MM.1S (cell line): Measurements from ENCODE around the gene GPC1.

Experiments
- EZH2 ChIP-seq: fragments of 300-600 bp; sonication (generic); optimal IDR thresholded peaks from 2 replicates; pipeline ENCODE3; 2017; ENCODE audit warnings: low read depth, mild to moderate bottlenecking, antibody characterized with exemption, low read length, mixed read lengths
- TF ChIP-seq, protein P1 (sequence below): fragments of 300-600 bp; sonication (generic); IDR thresholded peaks from 2 replicates; pipeline ENCODE4 v1.5.1; 2016; ENCODE audit warnings: antibody characterized with exemption, low read length, mixed read lengths

DNA sequence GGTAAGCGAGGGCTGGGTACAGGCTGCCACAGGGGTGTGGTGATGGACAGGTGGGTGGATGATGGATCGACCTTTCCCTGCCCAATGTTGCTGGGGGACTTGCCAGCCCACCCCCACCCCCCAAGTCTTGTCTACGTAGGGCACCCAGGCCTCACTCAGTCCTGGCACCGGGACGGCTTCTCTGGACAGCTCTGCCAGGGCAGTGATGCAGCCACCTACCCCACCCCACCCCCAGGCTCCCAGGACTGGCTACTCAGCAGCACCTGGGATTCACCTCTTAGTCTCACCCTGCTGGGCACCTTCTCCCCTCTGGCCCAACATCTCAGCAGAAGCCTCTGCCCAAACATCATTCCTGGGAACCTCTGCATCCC is 66.6 kb downstream of the GPC1 start:
- TF ChIP-seq EZH2, result no peak
- TF ChIP-seq, protein P1, sequence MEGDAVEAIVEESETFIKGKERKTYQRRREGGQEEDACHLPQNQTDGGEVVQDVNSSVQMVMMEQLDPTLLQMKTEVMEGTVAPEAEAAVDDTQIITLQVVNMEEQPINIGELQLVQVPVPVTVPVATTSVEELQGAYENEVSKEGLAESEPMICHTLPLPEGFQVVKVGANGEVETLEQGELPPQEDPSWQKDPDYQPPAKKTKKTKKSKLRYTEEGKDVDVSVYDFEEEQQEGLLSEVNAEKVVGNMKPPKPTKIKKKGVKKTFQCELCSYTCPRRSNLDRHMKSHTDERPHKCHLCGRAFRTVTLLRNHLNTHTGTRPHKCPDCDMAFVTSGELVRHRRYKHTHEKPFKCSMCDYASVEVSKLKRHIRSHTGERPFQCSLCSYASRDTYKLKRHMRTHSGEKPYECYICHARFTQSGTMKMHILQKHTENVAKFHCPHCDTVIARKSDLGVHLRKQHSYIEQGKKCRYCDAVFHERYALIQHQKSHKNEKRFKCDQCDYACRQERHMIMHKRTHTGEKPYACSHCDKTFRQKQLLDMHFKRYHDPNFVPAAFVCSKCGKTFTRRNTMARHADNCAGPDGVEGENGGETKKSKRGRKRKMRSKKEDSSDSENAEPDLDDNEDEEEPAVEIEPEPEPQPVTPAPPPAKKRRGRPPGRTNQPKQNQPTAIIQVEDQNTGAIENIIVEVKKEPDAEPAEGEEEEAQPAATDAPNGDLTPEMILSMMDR, result no peak
